Endodermal cell (in vitro differentiated cells): ENCODE results near the gene PLPPR2. TPM values are rescaled to one million over a fixed set of nuclear protein-coding genes. Genes with fewer than 3 reads are reported as not detected.
"Not testable (repeated sequence)": the region's sequence is repeated elsewhere in the genome, so short reads cannot be mapped to it uniquely, and the experiment has no call there.

Experiments
- DNase-seq: peaks from one replicate; pipeline ENCODE4 v3.0.0-alpha.2; 2017
- H3K27ac ChIP-seq: 2 replicates; pipeline ENCODE4 v1.5.1; 2013; ENCODE audit warnings: mild to moderate bottlenecking, low read depth, low read length, moderate library complexity
- H3K27me3 ChIP-seq: 2 replicates; pipeline ENCODE4 v1.6.1; 2013; ENCODE audit warnings: mild to moderate bottlenecking, low read length, moderate library complexity; ENCODE audit not compliant: insufficient read depth, control insufficient read depth, poor library complexity, severe bottlenecking
- H3K36me3 ChIP-seq: 2 replicates; pipeline ENCODE4 v1.7.0; 2013; ENCODE audit warnings: mild to moderate bottlenecking, low read length, moderate library complexity; ENCODE audit not compliant: control insufficient read depth, insufficient read depth
- H3K4me1 ChIP-seq: one replicate; pipeline ENCODE4 v1.7.0; 2013; ENCODE audit warnings: low read length; ENCODE audit not compliant: control insufficient read depth, insufficient read depth
- H3K4me3 ChIP-seq: 2 replicates; pipeline ENCODE4 v1.5.1; 2013; ENCODE audit warnings: mild to moderate bottlenecking, low read length, moderate library complexity
- H3K9ac ChIP-seq: 2 replicates; pipeline ENCODE4 v1.6.1; 2013; ENCODE audit warnings: mild to moderate bottlenecking, low read length, moderate library complexity; ENCODE audit not compliant: poor library complexity, severe bottlenecking; ENCODE audit errors: extremely low read depth
- H3K9me3 ChIP-seq: 2 replicates; pipeline ENCODE4 v1.6.1; 2013; ENCODE audit warnings: mild to moderate bottlenecking, low read length, moderate library complexity; ENCODE audit not compliant: control insufficient read depth
- H3K27ac Mint-ChIP-seq: 2 replicates; pipeline ENCODE4 v1.8.0; 2020; ENCODE audit warnings: mixed read lengths
- H3K27me3 Mint-ChIP-seq: 2 replicates; pipeline ENCODE4 v1.8.0; 2021; ENCODE audit warnings: mild to moderate bottlenecking, mixed read lengths; ENCODE audit not compliant: insufficient read depth
- H3K36me3 Mint-ChIP-seq: 2 replicates; pipeline ENCODE4 v1.8.0; 2020; ENCODE audit warnings: low read depth, mixed read lengths
- H3K4me1 Mint-ChIP-seq: 2 replicates; pipeline ENCODE4 v1.8.0; 2020; ENCODE audit warnings: mixed read lengths
- H3K4me3 Mint-ChIP-seq: 2 replicates; pipeline ENCODE4 v1.8.0; 2020; ENCODE audit warnings: mild to moderate bottlenecking, moderate library complexity, mixed read lengths
- H3K9me3 Mint-ChIP-seq: 2 replicates; pipeline ENCODE4 v1.8.0; 2020; ENCODE audit warnings: mild to moderate bottlenecking, mixed read lengths
- CTCF ChIP-seq: fragments of 200-600 bp; sonication (generic); conservative IDR thresholded peaks from 2 replicates; pipeline ENCODE4 v1.5.0; 2021; ENCODE audit warnings: antibody characterized with exemption, mild to moderate bottlenecking
- whole genome bisulfite sequencing, 2 experiments: methylation state at CpG; one replicate each; pipeline versions ENCODE4 v1.1.5 to v1.1.7; 2013; ENCODE audit warnings: missing lambda C conversion rate in 2 of 2, mixed read lengths in 1 of 2; ENCODE audit not compliant: insufficient coverage in 1 of 2, insufficient read length in 1 of 2; 5-methylcytosine and 5-hydroxymethylcytosine counted together
- total RNA-seq, 2 donors: library from RNA; stranded (reverse); fragmentation: NEBNext Ultra II Directional in 1 of 2; extraction: Animal tissue kit (Norgen Biotek cat#: 25700) in 1 of 2; gene quantifications; 2 replicates in 1 of 2; 3 replicates in 1 of 2; pipeline ENCODE4 v1.2.1, GENCODE V29; 2021

PLPPR2 gene
- total RNA-seq, 2 donors from 2014 or later: 3.1 to 6.8 TPM

- no peaks in the 10 kb centered on the region for H3K27me3 ChIP-seq
- Mint-ChIP-seq H3K9me3 (no peaks in the 10 kb centered on the region), H3K27me3 (no peaks in the 10 kb centered on the region), H3K4me3 (no peak overlapping the region), H3K4me1 (no peaks in the 10 kb centered on the region), H3K27ac (peak overlapping the region; percentile 44), H3K36me3 (peaks cover 53% of the 10 kb centered on the region)
- no peak overlapping the region for H3K9ac ChIP-seq
- no peaks in the 10 kb centered on the region for H3K4me1 ChIP-seq
- no peak for DNase-seq
- no peak overlapping the region for H3K4me3 ChIP-seq
- peaks cover 4% of the 10 kb centered on the region for H3K36me3 ChIP-seq
- TF ChIP-seq CTCF: no peak
- H3K27ac ChIP-seq: no peak overlapping the region
- no peaks in the 10 kb centered on the region for H3K9me3 ChIP-seq
- WGBS, 2 experiments: 75 to 83% methylated on average over 7 to 9 of the region's 9 CpGs
Observed at GRCh38 chr19:11404588-11405222, 49.5 kb downstream of the PLPPR2 start.

DNA sequence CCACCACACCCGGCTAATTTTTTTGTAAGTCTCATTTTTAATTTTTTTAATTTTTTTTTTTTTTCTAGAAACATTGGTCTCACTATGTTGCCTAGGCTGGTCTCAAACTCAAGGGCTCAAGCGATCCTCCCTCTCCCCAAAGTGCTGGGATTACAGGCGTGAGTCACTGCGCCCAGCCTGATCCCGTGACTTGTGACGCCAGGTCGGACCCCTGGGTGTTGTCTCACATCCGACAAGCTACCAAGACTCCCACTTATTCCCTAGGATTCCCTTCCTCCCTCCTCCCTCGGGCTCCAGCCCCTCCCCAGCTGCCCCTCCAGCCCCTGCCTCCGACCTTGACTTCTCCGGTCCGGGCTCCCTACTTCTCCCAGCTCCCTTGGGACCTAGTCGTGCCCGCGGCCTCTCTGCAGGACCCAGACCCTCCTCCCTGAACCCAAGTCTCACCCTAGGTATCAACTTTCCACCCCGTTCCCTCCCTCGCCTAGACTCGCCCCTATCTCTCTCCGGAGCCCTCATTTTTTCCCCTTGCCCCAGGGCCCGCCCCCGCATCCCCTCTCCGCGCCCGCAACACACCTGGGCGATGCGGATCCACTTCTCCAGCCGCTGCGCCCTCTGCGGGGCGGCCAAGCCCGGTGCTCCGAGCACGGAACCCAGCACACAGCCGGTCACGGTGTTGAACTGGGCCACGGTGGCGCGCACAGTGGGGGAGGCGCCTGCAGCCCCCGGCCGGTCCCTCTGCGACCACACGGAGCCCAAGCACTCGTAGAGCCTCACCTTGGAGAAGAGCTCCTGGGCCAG, 50.8 kb downstream of the PLPPR2 start:
- peak; percentile 62 for TF ChIP-seq CTCF
- no peaks in the 10 kb centered on the region for H3K27me3 ChIP-seq
- Mint-ChIP-seq H3K4me1 (no peaks in the 10 kb centered on the region), H3K4me3 (no peak overlapping the region), H3K9me3 (no peaks in the 10 kb centered on the region), H3K27ac (no peak overlapping the region), H3K27me3 (no peaks in the 10 kb centered on the region), H3K36me3 (peaks cover 50% of the 10 kb centered on the region)
- peak; percentile 88 for DNase-seq
- H3K4me1 ChIP-seq: no peaks in the 10 kb centered on the region
- no peak overlapping the region for H3K4me3 ChIP-seq
- H3K36me3 ChIP-seq: peaks cover 4% of the 10 kb centered on the region
- no peak overlapping the region for H3K27ac ChIP-seq
- 50 to 76% methylated on average over 14 to 44 of the region's 44 CpGs for WGBS, 2 experiments
- no peak overlapping the region for H3K9ac ChIP-seq
- no peaks in the 10 kb centered on the region for H3K9me3 ChIP-seq

DNA sequence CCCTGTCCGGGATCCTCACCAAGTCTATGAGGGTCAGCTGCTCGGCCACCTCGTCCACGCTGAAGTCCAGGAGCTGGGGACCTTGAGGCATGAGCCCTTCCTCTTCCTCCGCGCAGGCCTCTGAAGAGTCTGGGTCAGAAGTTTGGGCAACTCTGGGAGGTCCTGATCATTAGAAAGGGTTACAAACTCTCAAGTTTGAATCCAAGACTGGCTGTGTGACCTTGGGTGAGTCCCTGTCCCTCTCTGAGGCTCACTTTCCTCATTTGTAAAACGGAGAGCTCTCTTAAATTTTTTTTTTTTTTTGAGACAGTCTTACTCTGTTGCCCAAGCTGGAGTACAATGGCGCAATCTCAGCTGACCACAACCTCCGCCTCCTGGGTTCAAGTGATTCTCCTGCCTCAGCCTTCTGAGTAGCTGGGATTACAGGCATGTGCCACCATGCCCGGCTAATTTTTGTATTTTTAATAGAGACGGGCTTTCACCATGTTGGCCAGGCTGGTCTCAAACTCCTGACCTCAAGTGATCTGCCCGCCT, 51.5 kb downstream of the PLPPR2 start:
- not testable (repeated sequence) for H3K4me1 ChIP-seq, H3K27ac ChIP-seq, H3K4me3 ChIP-seq, H3K9ac ChIP-seq, H3K36me3 ChIP-seq, H3K4me3 Mint-ChIP-seq, H3K27ac Mint-ChIP-seq, H3K9me3 ChIP-seq, DNase-seq, H3K4me1 Mint-ChIP-seq, H3K27me3 ChIP-seq, H3K27me3 Mint-ChIP-seq, H3K9me3 Mint-ChIP-seq
- peaks cover 51% of the 10 kb centered on the region for H3K36me3 Mint-ChIP-seq
- 89 to 94% methylated on average over 11 to 12 of the region's 12 CpGs for WGBS, 2 experiments
